NCI-H1092 treated with DMSO at 0.1 percent for 48 hours (cell line): ENCODE data around the gene NRF1.

ENCODE experiments used
- DNase-seq: peaks from one replicate; lab custom pipeline; 2025; lab: John Stamatoyannopoulos, UW

NRF1 gene

DNA sequence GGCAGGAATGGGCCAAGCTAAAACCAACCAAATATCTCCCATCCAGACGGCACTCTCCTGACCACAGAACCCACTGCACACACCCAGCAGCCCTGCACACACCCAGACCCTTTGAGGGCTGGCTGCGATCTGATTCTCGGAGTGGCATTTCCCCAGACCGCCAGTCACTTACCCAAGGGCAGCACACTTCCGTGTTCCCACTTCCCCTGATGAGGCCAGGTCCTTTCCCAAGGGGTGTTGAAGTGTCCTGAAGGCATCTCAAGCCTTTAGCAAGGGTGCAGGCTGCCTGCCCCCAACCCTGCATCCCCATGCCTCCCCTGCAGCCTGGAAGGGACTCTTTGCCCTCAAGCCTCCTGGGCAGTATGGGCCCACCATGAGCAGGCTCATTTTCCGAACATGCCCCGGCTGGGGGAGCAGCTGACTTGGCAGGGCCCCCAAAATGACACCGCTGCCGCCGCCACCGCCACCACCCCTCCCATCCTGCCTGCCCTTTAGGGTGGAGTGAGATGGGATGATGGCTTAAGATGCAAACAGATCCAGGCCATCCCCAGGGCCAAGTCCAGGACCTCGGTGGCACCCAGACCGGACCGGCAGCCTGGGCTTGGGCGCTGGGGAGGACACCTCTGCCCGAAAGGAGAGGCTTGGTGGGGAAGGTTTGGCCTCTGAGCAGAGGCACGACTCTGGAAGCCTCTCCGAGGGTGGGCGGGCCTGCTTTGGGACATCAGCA lies 159.8 kb downstream of the NRF1 start:
- no peak for DNase-seq

GRCh38 chr7:129771928-129772479 lies 160.5 kb downstream of the NRF1 start:
- peak; percentile 19 for DNase-seq

DNA sequence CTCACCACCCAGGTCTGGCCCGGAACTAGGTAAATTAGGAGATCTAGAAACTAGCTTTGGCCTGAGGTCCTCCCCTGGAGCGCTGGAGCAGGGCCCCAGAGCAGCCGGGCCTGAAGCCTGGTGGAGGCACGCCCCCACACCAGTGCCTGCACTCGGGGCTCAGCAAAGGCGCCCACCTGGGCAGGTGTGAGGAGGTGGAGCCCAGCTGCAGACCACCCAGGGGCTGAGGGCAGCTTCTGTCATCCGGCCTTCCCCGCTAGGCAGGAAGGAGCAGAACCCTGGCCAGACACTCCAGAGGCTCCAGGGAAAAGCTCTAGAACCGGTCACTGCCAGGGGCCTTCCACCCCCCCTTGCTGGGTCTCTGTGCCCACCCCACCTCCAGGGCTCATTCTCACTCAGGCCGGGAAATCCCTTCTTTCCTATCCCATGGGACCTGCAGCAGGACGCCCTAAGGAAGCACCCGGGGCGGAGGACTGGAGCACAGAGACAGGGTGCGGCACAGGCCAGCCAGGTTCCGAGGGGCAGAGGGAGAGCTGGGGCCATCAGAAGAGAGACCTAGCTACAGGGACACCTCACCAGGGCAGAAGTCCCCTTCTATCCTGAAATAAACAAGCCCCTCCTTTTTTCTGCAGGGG lies 161.2 kb downstream of the NRF1 start:
- DNase-seq: no peak

- peak; percentile 22 for DNase-seq
Measured at GRCh38 chr7:129773328-129773731, 161.8 kb downstream of the NRF1 start.

DNA sequence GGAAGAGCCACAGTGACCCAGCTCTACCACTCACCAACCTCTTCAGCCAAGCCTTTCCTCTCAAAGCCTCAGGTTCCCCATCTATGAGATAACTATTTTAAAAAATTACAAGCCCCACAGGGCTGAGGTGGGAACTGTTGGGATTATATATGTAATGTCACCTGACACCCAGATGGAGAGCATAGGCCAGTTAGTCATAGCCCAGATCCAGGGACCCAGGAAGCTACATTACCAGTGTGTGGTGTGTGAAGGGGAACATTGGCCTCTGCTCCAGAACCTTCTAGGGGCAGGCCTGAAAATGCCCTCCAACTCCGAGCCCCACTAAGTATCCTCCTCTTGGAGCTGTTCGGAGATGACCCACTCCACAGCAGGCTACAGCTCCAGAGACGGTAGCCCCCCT lies 162.4 kb downstream of the NRF1 start:
- no peak for DNase-seq

DNA sequence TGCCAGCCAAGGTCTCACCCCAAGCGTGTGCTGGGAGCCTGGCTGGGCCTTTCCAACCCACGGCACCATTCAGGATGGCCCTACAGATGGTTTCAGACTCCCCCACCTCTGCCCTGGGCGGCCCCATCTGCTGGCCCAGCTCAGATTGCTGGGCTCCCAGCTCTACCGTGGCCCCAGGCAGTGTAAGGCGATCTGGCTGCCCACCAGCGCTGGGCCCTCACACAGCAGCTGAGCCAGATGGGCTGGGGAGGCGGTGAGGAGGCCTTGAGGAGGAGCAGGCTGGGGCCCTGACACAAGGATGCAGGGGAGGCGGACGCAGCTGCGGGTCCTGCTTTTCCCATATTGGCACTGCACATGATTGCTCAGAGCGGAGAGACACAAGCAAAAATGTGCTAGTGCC lies 162.8 kb downstream of the NRF1 start:
- DNase-seq: peak; percentile 35

GRCh38 chr7:129774871-129775694 lies 163.6 kb downstream of the NRF1 start:
- DNase-seq: no peak

GRCh38 chr7:129775695-129776361 lies 164.3 kb downstream of the NRF1 start:
- DNase-seq: no peak

DNA sequence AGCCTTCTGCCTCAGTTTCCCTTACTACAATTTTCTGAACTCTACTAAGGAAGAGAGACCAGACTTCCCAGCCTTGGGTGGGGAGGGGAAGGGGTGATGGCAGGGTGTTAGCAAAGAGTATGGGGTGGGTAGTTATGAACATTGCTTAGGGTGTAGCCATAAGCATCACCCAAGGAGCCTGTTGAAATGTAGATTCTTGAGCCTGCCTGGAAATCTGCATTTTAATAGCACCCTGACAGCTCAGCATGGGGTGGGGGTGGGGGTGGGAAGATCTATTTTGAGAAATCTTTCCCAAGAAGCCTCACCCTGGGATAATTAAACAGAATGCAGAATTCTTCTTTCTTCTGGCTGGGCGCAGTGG lies 164.8 kb downstream of the NRF1 start:
- DNase-seq: no peak

- no peak for DNase-seq
Measured at GRCh38 chr7:129777195-129777844, 165.8 kb downstream of the NRF1 start.

DNA sequence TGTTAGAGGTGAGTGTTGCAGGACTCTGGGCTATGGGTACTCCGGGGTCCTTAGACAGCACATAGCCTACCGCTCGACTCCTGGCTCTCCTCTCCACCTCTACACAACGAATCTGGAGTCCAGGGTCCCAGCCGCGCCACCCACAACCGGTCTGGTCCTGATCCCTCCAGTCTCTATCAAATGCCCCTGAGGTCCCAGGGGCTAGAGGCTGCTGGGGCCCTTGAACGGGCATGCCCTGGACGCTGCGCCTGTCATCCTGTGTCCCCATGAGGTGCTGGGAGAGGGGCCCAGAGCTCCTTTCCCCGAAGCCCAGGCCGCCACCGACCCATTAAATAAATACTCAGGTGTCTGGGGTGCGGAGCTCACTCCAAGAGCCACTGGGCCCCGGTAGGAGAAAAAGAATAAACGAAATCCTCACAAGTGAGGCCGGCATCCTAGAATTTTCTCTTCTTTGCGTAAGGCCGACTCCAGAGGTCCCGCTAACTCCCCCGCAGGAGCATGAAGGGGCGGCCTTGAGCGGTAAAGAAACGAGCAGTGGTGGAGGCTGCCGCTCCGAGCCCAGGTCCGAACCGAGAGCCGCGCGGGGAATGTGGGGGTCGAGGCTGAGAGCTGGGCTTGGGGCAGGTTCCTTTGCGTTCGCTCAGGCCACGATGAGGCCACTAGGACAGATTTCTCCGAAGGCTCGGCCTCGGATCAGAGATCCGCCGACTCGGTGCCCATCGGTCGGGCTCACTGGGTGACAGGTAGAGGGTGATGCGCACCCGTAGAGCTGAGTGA lies 166.7 kb downstream of the NRF1 start:
- no peak for DNase-seq

- DNase-seq: peak; percentile 29
Measured at GRCh38 chr7:129778770-129779601, 167.5 kb downstream of the NRF1 start.

DNA sequence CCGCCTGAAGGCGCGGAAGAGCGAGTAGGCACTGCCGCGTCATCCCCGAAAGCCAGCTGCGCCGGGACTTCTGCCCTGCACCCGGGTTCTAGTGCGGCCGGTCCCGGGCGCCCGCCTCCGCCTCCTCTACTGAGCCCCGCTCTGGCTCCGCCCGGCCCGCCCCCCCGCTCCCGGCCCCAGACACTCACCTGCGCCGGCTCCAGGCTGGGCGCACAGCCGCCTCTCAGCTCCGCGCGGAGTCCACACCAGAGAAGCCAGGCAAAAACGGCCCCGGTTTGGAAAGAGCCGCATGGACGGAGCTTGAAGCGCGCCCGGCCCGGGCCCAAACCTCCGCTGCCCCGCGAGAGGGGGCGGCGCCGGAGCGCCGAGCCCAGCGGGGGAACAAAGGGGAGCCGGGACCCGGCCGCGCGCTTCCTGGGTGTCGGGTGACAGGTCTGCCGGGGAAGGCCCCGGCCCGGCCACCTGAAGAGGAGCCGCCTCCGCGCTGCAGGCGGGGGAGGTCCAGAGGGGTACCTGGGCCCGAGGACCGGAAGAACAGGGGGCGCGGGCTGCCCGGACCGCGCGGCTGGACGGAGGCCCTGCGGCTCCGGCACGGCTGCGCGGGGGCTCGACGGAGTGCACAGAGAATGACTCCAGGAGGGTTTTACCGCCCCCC lies 168.2 kb downstream of the NRF1 start:
- no peak for DNase-seq

DNA sequence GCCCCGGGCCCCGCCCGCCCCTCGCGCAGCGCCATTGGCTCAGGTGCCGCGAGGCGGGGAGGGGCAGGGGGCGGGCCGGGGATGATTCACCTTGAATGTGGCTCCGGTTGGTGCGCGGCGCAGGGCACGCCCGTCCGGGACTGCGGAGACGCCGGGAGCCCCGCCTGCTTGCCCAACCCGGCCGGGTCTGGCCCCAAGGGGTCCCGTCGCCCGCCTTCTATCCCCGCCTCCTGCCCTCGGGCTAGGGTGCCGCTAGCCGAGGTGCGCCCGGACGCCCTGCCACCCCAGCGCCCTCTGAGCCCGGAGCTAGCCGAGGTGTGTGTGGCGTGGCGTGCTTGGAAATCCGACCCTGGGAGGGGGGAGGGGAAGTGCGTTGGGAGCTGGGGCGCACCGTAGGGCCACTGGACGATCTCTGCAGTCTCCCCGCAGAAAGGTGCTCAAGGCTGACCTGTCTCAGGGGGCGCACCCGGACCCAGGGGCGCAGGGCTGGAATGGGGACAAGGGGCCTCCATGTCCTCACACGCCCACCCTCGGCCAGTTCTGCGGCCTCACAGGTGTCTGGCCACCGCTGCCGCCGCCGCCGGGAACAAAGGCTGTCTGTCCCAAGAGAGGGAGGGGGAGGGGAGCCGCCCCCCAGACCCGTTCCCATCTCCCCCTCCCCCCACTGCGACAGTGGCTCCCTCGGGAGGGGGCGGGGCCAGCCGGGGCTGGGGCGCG lies 168.9 kb downstream of the NRF1 start:
- DNase-seq: peak; percentile 85

- peak; percentile 50 for DNase-seq
Measured at GRCh38 chr7:129780974-129781927, 169.7 kb downstream of the NRF1 start.

DNA sequence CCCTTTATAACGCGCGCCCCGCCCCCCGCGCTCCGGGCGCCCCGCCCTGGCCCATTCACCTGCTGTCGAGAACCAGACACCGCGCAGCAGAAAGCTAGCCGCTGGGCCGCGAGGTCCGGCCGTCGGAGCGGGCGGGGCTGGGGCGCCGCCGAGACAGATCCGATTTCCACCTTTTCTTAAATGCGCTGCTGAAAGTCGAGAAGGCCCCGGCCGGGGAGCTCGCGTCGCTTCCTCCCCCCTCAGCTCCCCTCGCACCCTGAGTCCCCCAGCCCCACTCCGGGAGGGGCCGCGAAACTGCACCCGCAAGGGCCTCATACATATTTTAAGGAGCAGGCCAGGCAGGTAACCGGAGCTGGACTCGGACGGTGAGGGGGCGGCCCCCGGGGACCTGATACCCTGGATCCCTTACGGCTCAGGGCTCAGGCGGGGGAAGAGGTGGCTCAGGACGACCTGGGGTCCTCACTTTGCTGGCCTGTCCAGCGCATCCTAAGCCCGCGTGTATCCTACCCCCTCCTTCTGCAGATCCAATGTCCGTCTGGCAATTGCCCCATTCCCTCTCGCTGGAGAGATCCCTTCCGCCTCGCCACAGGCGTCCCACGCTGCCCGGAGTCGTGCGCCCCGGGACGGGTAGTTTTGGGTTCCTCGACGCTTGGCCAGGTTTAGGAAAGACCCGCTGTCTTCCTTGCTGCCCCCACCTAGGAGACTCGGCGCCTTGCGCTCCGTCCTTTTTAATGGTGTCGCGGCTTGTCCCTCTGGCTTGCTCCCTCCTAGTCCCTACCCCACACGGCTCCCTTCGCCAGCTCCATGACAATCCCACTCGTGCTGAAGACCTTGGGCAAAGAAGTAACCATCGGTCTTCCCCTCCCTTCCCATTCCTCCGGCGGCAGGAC lies 170.7 kb downstream of the NRF1 start:
- DNase-seq: no peak
